GM11168 (cell line): ENCODE results near the gene ENO1.
"Not testable (repeated sequence)": the region's sequence is repeated elsewhere in the genome, so short reads cannot be mapped to it uniquely, and the experiment has no call there.

ENCODE experiments used
- in situ Hi-C: fragments of 300-500 bp; cut with MboI; formaldehyde crosslinking; loops from one replicate; pipeline ENCODE4 v1.12.0; 2022; ENCODE audit warnings: low sequenced_read_pairs; ENCODE audit not compliant: unreplicated experiment

ENO1 gene

GRCh38 chr1:8848663-8849386, 29.7 kb downstream of the ENO1 start:
- in situ Hi-C loops, result loop anchor here (25.0 kb wide), 1 partner anchor 287 kb away; no protein-coding TSS in a partner anchor

- in situ Hi-C loops, result loop anchor here (25.0 kb wide), 1 partner anchor 286 kb away; no protein-coding TSS in a partner anchor
Observed at GRCh38 chr1:8847990-8848389, 30.5 kb downstream of the ENO1 start.

- in situ Hi-C loops, result loop anchor here (25.0 kb wide), 1 partner anchor 284 kb away; no protein-coding TSS in a partner anchor
Observed at GRCh38 chr1:8846263-8846662, 32.2 kb downstream of the ENO1 start.

- in situ Hi-C loops, result loop anchor here (25.0 kb wide), 1 partner anchor 283 kb away; no protein-coding TSS in a partner anchor
Observed at GRCh38 chr1:8845104-8846097, 33.1 kb downstream of the ENO1 start.

- in situ Hi-C loops, result loop anchor here (25.0 kb wide), 1 partner anchor 282 kb away; no protein-coding TSS in a partner anchor
Observed at GRCh38 chr1:8844501-8845006, 33.9 kb downstream of the ENO1 start.

GRCh38 chr1:8841395-8841794, 37.1 kb downstream of the ENO1 start:
- in situ Hi-C loops, result loop anchor here (25.0 kb wide), 1 partner anchor 279 kb away; no protein-coding TSS in a partner anchor

GRCh38 chr1:8839990-8840389, 38.5 kb downstream of the ENO1 start:
- in situ Hi-C loops, result loop anchor here (25.0 kb wide), 1 partner anchor 278 kb away; no protein-coding TSS in a partner anchor

GRCh38 chr1:8835941-8836643, 42.4 kb downstream of the ENO1 start:
- in situ Hi-C loops, result loop anchor here (25.0 kb wide), 1 partner anchor 274 kb away; no protein-coding TSS in a partner anchor

- in situ Hi-C loops, result loop anchor here (25.0 kb wide), 1 partner anchor 269 kb away; no protein-coding TSS in a partner anchor
Observed at GRCh38 chr1:8831340-8831739, 47.1 kb downstream of the ENO1 start.

GRCh38 chr1:8830732-8831131, 47.8 kb downstream of the ENO1 start:
- in situ Hi-C loops, result loop anchor here (25.0 kb wide), 1 partner anchor 268 kb away; no protein-coding TSS in a partner anchor

GRCh38 chr1:8825985-8826481, 52.5 kb downstream of the ENO1 start:
- in situ Hi-C loops, result loop anchor here (25.0 kb wide), 1 partner anchor 264 kb away; no protein-coding TSS in a partner anchor

GRCh38 chr1:8823295-8823664, 55.2 kb downstream of the ENO1 start:
- in situ Hi-C loops, result no loop called here

- in situ Hi-C loops, result no loop called here
Observed at GRCh38 chr1:8822373-8823294, 55.9 kb downstream of the ENO1 start.

- in situ Hi-C loops, result no loop called here
Observed at GRCh38 chr1:8821084-8821483, 57.4 kb downstream of the ENO1 start.

- in situ Hi-C loops, result not testable (repeated sequence)
Observed at GRCh38 chr1:8818789-8819188, 59.7 kb downstream of the ENO1 start.

- in situ Hi-C loops, result no loop called here
Observed at GRCh38 chr1:8818325-8818775, 60.1 kb downstream of the ENO1 start.

GRCh38 chr1:8817412-8818324, 60.8 kb downstream of the ENO1 start, which contains the start of gene RERE:
Gene RERE (minus strand): TSS chr1:8817640.
- in situ Hi-C loops, result no loop called here
